Activated gamma-delta T cell treated with anti-CD3 and anti-CD28 coated beads, Interleukin-2, amount 50 U/mL, for 16 hours (primary cell): Measurements from ENCODE around the gene VAV1.
"Not testable (repeated sequence)": the region's sequence is repeated elsewhere in the genome, so short reads cannot be mapped to it uniquely, and the experiment has no call there.

Source experiments
- DNase-seq: peaks from one replicate; pipeline ENCODE4 v3.0.0-alpha.2; 2020; ENCODE audit warnings: low read depth

Gene VAV1

GRCh38 chr19:6790194-6791128 lies 18.0 kb downstream of the VAV1 start:
- no peak for DNase-seq

DNA sequence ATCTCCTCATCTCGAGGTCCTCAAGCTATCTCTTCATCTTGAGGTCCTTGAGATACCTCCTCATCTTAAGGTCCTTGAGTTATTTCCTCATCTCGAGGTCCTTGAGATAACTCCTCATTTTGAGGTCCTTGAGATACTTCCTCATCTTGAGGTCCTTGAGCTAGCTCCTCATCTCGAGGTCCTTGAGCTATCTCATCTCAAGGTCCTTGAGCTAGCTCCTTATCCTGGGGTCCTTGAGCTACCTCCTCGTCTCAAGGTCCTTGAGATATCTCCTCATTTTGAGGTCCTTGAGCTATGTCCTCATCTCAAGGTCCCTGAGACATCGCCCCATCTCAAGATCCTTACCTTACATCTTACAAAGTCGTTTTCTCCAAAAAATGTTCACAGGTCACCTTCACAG lies 18.7 kb downstream of the VAV1 start:
- DNase-seq = no peak

- DNase-seq = no peak
Measured at GRCh38 chr19:6793411-6793810, 20.9 kb downstream of the VAV1 start.

GRCh38 chr19:6793973-6794372 lies 21.5 kb downstream of the VAV1 start:
- no peak for DNase-seq

DNA sequence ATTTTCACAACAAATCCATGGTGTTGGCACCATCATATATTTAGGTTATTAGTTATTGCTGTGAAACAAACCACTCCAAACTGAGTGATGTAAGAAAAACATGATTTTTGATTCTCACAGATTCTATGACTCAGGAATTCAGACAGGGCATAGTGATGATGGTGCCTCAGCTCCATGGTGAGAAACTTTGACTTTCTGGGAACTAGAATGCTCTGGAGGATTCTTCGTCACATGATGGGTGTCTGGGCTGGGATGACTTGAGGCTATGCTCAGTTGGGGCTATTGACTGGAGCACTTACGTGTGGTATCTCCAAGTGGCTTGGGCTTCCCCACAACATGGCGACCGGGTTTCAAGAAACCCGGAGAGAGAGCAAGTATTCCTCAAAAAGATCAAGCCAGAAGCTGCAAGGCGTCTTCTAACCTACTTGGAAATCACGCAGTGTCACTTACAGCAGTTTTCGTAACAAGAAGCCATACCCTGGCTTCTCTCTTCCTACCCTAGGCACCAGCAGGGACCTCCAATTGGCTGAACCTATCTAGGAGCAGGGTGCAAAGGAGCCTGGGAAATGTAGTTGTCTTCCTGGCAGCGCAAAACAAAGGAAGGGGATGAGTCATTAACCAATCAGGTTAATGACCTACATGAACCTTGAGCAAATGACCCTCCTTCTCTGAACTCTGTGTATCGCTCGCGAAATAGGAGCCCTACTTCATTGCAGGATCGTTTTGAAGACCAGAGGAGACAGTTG lies 22.4 kb downstream of the VAV1 start:
- no peak for DNase-seq

GRCh38 chr19:6796278-6796677 lies 23.8 kb downstream of the VAV1 start:
- no peak for DNase-seq

DNA sequence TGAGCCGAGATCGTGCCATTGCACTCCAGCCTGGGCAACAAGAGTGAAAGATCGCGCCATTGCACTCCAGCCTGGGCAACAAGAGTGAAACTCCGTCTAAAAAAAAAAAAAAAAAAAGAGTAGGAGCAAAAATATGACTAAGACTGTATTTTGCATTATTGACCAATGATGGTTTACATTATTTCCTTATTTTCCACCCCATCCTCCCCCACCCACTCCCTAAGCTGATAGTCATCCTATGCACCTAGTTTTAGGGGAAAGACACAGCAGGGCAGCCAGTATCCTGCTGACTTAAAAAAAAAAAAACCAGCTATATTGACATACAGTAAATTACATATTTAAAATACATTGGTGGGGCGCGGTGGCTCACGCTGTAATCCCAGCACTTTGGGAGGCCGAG lies 25.1 kb downstream of the VAV1 start:
- DNase-seq = no peak

- not testable (repeated sequence) for DNase-seq
Measured at GRCh38 chr19:6800160-6800790, 27.8 kb downstream of the VAV1 start.

DNA sequence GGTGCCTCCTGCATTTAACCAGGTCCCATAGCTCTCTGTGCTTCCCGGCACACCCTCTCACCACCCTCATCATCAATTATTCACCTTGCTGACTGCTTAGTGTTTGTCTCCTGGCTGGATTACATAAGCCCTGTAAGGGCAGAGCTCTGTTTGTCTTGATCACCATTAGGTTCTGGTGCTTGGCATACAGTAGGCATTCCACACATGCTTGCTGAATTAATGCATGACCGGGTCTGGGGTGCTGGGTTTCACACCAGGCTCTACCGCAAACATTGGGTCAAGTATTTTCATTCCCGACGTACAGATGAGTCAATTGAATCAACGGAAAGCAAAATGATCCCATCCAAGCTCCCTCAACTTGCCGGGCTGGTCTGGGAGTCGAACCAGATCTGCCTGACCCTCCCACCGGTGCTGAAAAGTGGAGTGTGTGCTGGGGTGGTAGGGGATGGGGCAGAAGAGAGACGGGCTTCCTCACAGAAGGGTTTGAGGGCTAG lies 28.5 kb downstream of the VAV1 start:
- DNase-seq = no peak

- peak; percentile 71 for DNase-seq
Measured at GRCh38 chr19:6801485-6802086, 29.1 kb downstream of the VAV1 start.

DNA sequence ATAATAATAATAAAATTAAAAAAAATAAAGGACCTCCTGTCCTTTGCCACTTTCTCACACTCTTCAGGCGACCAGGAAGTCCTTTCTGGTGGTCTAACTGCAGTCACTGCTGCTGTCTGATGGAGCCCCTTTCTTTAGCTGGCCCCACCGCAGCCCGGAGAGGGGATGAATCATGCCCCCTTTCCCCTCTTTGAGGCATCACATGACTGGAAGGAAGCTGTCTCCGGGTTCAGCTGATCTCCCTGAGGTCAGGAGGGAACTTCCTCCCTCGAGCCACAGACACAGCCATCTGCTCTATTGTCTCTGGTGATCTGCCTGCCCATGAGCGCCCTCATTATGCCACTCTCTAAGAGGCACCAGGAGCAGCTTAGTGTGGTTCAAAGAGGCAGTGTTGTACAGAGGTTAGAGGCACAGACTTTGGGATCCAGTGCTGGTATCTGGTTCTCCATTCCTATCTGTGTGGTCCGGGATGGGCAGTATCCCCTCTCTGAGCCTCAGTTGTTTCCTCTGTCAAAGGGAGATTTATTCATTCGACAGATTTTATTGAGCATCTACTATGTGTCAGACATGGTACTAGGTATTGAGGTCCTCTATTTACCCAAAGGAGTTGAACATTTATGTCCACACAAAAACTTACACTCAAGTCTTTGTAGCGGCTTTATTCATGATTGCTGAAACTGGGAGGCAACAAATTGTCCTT lies 30.0 kb downstream of the VAV1 start:
- peak; percentile 75 for DNase-seq

DNA sequence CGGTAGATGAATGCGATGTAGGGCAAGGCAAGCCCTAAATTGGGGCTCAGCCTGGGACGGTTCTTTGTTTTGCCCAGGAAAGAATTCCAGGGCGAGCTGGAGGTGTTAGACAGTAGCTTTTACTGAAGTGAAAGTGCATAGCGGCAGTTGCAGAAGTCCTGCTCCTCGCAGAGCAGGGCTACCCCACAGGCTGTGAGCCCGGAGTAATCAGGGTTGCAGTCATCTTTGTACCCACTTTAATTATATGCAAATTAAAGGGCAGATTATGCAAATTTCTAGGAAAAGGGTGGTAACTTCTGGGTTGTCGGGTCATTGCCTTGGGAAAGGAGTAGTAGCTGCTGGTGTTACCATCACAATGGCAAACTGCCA lies 30.5 kb downstream of the VAV1 start:
- no peak for DNase-seq

DNA sequence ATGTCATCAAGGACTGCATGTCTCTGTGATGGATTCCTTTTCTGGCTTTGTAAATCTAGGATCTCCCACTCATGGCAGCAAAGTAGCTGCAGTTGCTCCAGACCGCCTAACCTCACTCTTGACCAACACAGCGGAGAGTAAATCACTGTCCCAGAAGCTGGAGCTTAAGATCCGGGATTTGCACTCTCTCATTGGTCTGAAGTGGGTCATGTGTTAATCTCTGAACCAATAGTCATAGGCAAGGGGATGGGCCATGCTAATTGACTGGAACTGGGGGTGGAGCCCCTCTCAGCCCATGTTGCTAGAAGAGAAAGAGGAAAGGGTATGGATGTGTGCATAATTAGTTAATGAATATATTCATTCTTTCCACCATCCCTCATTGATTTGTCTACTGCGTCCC lies 34.0 kb downstream of the VAV1 start:
- no peak for DNase-seq

- no peak for DNase-seq
Measured at GRCh38 chr19:6807291-6807690, 34.8 kb downstream of the VAV1 start.

DNA sequence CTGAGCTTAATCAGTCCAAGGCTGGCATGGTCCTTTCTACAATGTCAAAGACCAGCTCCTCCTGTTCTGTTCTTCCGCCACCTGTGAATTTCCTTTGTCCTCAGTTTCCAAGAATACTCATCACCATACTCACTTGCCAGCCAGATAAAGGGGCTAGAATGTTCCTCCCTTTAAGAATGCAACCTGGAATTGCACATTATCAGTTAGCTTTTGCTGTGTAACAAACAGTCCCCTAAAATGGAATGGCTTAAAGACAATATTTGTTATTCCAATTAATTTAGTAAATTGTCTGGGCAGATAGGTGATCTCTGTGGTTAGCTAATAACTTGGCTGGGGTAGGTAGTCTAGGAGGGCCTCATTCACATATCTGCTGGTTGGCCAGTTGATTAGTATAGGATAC lies 36.0 kb downstream of the VAV1 start:
- DNase-seq = no peak

DNA sequence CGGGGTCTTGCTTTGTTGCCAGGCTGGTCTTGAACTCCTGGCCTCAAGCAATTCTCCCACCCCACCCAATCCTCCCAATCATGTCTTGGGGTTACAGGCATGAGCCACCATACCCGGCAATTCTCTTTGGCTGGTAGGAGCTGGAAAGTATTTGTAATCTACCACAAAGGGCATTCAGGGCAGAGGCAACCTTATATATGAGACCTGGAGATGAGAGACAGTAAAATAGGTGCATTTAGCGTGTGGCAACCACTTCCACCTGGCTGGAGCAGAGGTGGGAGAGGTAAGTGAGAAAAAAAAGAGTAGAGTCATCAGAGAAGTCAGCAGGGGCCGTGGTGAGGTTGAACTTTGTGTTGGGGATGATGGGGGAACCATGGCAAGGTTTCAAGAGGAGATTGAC lies 36.8 kb downstream of the VAV1 start:
- DNase-seq = no peak

GRCh38 chr19:6811378-6811777 lies 38.9 kb downstream of the VAV1 start:
- DNase-seq = no peak

GRCh38 chr19:6811906-6812305 lies 39.4 kb downstream of the VAV1 start:
- DNase-seq = no peak

GRCh38 chr19:6812612-6813011 lies 40.1 kb downstream of the VAV1 start:
- no peak for DNase-seq

DNA sequence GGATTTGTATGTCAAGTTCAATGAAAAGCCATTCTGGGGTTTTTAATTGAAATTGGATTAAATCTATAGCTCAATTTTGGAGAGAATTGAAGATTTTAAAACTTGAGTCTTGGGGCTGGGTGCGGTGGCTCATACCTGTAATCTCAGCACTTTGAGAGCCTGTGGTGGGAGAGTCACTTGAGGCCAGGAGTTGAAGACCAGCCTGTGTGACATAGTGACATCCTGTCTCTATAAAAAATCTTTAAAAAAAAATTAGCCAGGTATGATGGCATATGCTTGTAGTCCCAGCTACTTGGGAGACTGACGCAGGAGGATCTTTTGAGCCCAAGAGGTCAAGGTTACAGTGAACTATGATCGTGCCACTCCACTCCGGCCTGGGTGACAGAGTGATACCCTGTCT lies 41.2 kb downstream of the VAV1 start:
- DNase-seq = no peak

DNA sequence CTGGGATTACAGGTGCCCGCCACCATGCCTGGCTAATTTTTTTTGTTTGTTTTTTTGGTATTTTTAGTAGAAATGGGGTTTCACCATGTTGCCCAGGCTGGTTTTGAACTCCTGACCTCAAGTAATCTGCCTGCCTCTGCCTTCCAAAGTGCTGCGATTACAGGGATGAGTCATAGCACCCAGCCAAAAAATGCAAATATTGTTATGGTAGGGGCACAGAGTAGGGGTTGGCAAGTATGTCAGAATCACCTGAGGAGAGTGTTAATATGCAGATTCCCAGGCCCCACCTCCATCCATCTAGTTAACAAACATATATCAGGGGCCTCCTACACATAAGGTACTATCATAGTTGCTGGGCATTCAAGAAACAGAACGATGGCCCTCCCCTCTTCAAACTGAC lies 44.7 kb downstream of the VAV1 start:
- DNase-seq = no peak

DNA sequence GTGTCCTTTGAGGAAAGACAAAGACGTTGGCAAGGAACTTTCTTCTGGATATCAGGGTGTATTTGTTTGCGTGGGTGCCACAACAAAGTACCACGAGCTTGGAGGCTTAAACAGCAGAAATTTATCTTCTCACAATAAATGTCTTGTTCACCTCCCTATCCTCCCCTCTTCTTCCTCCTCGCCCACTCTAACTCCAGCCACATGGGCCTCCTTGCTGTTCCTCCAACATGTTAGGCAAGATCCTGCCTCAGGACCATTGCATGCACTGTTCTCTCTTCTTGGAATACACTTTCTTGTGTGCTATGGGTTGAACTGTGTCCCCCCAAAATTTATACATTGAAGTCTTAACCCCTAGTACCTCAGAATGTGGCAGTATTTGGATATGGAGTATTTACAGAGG lies 45.7 kb downstream of the VAV1 start:
- DNase-seq = no peak
